GM21576 (cell line): ENCODE measurements around the gene FUT4.
A peak's percentile ranks its signal among the peaks of the same experiment; 100 is the strongest.
"Not testable (repeated sequence)": the region's sequence is repeated elsewhere in the genome, so short reads cannot be mapped to it uniquely, and the experiment has no call there.

Experiments used
- ATAC-seq: cut with Tn5 transposase; IDR thresholded peaks from one replicate; pipeline ENCODE4 v1.9.1; 2021; ENCODE audit warnings: mild to moderate bottlenecking, moderate library complexity; ENCODE audit not compliant: unreplicated experiment

FUT4 gene, protein sequence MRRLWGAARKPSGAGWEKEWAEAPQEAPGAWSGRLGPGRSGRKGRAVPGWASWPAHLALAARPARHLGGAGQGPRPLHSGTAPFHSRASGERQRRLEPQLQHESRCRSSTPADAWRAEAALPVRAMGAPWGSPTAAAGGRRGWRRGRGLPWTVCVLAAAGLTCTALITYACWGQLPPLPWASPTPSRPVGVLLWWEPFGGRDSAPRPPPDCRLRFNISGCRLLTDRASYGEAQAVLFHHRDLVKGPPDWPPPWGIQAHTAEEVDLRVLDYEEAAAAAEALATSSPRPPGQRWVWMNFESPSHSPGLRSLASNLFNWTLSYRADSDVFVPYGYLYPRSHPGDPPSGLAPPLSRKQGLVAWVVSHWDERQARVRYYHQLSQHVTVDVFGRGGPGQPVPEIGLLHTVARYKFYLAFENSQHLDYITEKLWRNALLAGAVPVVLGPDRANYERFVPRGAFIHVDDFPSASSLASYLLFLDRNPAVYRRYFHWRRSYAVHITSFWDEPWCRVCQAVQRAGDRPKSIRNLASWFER

GRCh38 chr11:94543695-94544645 lies at the start of gene FUT4:
FUT4 (plus strand) TSS chr11:94543921; CDS start chr11:94544134, 213 bp downstream.
- ATAC-seq, result peak; percentile 86

DNA sequence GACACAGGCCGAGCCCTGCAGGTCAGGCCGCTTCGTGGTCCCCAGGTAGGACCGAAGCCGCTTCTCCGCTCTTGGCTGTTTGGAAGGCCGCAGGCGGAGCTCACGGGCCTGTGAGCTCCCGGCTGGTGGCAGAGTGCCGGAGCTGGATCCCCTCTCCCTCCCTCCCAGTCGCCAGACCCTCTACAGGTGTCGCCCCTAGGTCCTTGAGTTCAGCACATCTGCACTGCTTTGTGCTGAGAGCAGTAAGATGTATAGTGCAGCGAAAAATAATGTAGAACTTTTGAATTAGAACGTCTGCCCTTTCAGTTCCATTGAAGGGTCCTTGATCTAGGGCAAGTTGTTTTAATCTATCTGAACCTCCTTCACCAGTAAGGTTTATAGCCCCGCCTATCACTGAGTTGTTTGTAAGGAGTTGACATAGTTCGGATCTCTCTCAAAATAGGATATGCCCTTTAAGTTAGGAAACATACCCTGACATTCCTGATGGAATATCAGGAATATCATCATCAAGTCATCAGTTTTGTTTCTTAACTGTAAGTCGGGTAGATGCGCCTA lies 49.5 kb upstream of the FUT4 start:
- ATAC-seq, result peak; percentile 57

DNA sequence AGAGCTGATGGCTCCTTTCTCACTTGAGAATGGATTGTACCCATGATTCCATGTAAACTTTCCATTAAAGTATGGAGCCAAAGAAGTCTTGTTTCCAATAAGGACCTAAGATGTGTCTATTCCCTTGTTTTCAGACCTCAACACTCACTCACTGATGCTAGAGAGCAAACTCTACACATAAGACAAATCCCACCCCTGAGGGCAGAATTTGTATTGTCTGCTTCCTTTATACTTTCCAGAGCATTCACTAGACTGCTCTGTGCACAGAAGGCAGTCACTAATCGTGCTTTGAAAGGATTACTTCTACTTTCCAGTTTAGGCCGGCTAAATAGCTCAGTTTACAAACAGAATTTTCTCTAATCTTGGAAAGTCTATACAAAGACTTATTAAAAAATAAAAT lies 43.5 kb upstream of the FUT4 start:
- ATAC-seq, result no peak

DNA sequence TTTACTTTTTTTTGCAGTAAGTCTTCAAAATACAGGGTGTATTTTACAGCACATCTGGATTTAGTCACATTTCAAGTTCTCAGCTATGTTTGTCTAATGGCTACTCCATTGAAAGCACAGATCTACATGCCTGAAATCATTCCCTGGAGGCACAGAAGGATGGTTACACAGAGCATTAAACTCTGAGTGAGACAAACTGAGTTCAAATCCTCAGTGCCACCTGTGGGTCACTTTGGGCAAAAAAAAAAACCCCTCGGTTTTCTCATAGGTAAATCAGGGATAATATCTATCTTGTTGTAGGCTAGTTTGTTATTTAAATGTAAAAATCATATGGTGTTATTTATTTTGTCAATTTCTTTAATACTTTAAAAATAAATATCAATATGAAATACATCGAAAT lies 42.2 kb upstream of the FUT4 start:
- no peak for ATAC-seq

GRCh38 chr11:94504689-94505293 lies 38.9 kb upstream of the FUT4 start:
- ATAC-seq, result no peak

DNA sequence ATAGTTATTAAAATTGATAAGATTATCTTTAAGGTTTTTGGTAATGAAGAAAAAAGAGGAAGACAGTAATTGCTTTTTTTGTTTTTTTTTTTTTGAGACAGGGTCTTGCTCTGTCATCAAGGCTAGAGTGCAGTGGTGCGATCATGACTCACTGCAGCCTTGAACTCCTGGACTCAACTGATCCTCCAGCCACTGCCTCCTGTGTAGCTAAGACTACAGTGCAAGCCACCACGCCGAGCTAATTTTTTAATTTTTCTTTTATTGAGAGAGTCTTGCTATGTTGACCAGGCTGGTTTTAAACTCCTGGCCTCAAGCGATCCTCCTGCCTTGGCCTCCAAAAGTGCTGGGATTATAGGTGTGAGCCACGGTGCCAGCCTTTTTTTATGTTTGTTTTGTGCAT lies 37.2 kb upstream of the FUT4 start:
- ATAC-seq, result not testable (repeated sequence)

GRCh38 chr11:94507485-94507884 lies 36.2 kb upstream of the FUT4 start:
- ATAC-seq, result no peak

DNA sequence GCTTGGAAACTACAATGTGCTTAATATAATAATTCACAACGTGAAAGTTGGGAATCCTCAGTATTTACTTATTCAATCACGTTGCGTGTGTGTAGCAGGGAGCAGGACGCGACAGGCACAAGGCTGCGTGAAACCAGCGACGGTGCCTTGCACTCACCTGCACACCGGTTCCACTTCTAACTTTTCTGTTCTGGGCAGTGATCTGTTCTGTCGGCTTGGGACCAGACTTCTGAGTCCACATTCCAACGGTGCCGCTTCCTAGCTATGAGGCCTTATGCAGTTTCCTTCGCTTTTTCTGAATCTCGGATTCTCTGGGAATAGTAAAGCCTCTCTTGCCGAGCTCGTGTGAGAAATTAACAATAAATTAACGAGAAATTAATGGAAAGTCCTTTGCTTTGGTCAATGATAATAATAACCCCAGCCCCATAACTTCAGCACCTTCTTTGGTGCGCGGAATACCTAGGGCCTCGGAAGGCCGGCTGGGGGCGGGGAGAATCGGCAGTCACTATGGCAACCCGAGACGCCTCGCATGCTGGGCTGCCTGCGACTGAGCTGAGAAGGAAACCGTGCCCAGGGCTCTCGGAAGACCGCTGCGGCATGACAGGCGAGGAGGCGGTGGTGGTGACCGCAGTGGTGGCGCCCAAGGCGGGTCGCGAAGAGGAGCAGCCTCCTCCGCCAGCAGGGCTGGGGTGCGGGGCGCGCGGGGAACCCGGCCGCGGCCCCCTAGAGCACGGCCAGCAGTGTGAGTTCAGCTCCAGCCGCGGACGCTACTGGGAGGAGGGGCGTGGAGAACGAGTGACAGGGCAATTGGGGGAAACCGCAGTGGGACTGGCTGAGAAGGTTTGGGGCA lies 31.6 kb upstream of the FUT4 start, which contains the start of gene C11orf97:
Gene C11orf97 (plus strand): TSS at position 530 of the 850 bp plus-strand sequence. CDS start 68 bp downstream, at position 598.
- ATAC-seq, result peak; percentile 85

GRCh38 chr11:94513091-94513490 lies 30.6 kb upstream of the FUT4 start:
- ATAC-seq, result no peak

DNA sequence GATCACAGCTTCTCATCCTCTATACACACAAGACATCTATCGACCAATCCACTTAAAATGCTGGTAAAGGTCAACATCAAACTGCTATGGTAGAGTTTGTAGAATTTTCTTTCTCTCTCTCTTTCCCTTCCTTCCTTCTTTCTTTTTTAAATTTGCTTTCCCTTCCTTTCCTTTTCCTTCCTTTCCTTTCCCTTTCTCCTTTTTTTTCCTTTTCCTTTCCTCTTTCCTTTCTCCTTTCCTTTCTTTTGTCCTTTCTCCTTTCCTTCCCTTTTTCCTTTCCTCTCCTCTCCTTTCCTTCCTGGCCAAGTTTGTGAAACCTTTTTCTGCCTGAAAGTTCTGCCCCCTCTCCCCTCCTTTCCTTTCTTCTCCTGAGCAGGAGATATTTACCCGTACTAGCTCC lies 28.3 kb upstream of the FUT4 start:
- ATAC-seq, result no peak

DNA sequence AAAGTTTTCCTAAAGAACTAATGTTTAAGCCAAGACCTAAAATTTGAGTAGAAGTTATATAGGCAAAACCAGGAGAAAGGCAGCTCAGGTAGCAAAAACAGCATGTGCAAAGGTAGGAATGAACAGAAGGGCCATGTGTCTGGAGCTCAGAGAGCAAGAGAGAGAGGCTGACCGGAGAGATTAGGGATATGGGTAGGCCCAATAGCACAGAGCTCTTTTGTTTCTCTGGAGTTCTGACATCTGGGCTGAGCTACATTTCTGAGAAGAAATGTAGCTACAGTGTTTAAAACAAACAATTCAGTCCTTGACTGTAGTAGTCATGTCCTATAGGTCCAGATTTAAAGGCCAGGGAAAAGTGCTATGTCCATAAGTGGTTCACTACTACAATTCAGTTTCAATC lies 27.0 kb upstream of the FUT4 start:
- ATAC-seq, result no peak

DNA sequence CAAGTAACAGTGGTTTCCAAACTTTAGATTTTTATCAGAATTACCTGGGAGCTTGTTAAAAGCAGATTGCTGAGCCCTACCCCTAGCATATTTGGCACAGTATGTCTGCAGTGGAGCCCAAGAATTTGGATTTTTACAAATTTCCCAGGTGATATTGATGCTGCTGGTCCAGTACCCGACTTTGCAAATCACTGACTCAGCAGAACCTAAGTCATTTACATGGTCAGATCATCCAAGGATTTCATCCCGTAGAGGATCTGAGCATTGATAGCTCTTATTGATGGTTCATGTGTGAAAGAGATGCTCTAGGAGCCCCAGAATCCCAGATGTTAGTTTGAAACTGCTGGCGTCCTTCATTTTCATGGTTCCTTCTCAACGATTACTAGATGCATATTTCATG lies 25.4 kb upstream of the FUT4 start:
- ATAC-seq, result no peak

DNA sequence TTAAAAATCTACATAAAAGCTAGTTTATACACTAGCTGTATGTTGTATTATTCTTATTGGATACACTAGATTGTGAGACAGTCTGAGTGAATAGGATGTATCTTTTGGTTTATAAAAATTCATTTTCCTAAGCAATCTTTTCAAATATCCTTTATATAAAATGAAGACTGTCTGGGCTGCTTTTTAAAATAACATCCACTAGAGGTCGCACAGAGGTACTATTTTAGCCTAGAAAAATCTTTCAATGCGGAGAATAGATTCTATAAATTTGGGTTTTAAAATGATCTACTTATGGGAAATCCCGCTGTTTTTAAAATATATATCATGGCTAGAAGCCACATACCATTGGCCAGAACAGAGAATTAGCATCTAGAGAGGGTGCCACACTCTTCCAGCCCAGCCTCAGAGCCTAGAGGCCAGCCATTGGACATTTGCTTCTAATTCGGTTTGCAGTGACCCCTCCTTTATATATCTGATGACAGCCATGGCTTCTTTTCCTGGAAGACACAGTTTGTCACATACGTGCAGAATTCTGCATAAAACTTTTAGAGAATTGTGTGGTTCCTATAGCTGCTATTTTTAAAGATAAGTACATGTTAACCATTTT lies 24.1 kb upstream of the FUT4 start:
- no peak for ATAC-seq

DNA sequence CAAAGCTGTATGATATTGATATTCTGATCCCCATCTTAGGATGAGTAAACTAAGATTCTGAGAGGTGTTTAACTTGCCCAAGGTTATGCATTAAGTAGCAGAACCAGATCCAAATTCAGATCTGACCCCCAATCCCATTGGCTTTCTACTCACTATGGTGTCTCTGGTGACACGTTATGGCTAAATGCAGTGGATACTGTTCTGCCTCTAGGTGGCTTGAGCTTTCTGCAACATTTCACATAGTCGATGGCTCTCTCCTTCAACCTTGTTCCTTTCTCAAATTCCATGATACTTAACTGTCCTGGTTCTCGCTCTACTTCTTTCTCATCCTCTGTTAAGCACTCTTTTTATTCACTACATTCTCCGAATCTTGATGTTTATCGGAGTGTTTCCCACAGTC lies 22.0 kb upstream of the FUT4 start:
- ATAC-seq, result no peak

DNA sequence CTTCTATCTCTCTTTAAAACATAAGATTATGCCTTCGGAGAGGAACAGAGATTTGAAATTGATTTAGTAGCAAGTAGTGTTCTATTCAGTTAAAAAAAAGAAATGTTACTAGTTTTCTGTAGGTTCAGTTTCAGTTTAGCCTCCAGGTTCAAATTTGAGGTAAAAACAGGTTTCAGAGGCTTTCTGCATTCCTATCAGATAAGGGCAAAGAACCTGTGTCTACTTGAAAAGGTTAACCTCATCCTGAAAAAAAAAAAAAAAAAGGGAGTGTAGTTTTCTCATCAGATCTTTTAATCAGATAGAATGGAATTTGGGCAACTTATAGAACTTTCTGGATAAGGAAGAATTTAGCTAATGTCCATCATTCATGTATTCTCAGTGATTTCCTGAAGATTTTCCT lies 19.4 kb upstream of the FUT4 start:
- ATAC-seq, result no peak

- no peak for ATAC-seq
Measured at GRCh38 chr11:94525546-94526324, 18.0 kb upstream of the FUT4 start.

DNA sequence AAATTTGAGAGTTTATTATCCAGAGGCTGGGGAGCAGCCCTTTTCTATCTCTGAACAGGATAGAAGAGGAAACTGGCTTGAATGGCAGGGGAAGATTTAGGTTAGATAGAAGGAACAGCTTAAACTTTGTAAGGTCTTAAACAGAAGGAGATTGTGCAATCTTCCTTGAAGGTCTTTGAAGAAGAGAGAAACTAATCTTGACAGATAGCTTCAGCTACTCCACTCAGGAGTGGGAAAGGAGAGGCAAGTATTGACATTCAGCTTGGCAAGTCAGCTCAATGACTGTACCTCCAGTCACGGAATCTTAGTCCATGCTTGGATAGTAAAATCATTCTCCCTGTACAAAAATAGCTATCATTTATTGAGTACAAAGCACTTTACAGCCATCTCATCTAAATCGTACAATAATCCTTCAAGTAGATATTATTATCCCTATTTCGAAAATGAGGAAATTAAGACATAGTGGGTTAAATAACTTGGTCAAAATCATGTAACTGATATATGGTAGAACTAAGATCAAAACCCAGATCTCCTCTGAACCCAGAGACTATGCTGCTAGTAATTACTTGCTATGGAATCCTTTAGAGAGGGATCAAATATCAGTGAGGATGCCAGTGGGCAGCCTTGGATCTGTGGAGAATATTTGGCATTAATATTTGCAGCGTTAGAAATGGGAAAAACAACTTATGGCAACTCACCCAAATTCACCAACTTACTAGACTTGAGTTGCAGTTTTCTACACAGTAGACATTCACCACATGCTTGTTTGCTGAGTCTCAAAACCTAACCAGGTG lies 16.9 kb upstream of the FUT4 start:
- ATAC-seq, result no peak

GRCh38 chr11:94528551-94528950 lies 15.2 kb upstream of the FUT4 start:
- no peak for ATAC-seq
